Progenitor cell of endocrine pancreas (in vitro differentiated cells): ENCODE measurements around the gene APLN. TPM values are rescaled to one million over a fixed set of nuclear protein-coding genes. Genes with fewer than 3 reads are reported as not detected.

Experiments used
- DNase-seq: peaks from one replicate; pipeline ENCODE4 v3.0.0; 2021; ENCODE audit warnings: low spot score; ENCODE audit not compliant: unreplicated experiment
- H3K27ac Mint-ChIP-seq: 2 replicates; pipeline ENCODE4 v1.8.0; 2021; ENCODE audit warnings: mild to moderate bottlenecking, moderate library complexity, mixed read lengths
- H3K27me3 Mint-ChIP-seq: 2 replicates; pipeline ENCODE4 v1.8.0; 2021; ENCODE audit warnings: mixed read lengths
- H3K36me3 Mint-ChIP-seq: 2 replicates; pipeline ENCODE4 v1.8.0; 2022; ENCODE audit warnings: mixed read lengths; ENCODE audit not compliant: insufficient read depth
- H3K4me1 Mint-ChIP-seq: 2 replicates; pipeline ENCODE4 v1.8.0; 2021; ENCODE audit warnings: low read depth, mixed read lengths
- H3K4me3 Mint-ChIP-seq: 2 replicates; pipeline ENCODE4 v1.8.0; 2021; ENCODE audit warnings: low read depth, mild to moderate bottlenecking, moderate library complexity, mixed read lengths
- H3K9me3 Mint-ChIP-seq: 2 replicates; pipeline ENCODE4 v1.8.0; 2021; ENCODE audit warnings: low read depth, mixed read lengths
- total RNA-seq: library from RNA; stranded (reverse); gene quantifications from 2 replicates; pipeline ENCODE4 v1.2.1, GENCODE V29; 2021
- TF ChIP-seq, protein P1 (sequence below): fragments of 200-600 bp; sonication (generic); IDR thresholded peaks from one replicate; pipeline ENCODE4 v1.5.0; 2021; ENCODE audit warnings: antibody characterized with exemption, mild to moderate bottlenecking; ENCODE audit not compliant: unreplicated experiment

APLN gene
- total RNA-seq, 1 donor from 2014 or later, result 0.14 TPM

DNA sequence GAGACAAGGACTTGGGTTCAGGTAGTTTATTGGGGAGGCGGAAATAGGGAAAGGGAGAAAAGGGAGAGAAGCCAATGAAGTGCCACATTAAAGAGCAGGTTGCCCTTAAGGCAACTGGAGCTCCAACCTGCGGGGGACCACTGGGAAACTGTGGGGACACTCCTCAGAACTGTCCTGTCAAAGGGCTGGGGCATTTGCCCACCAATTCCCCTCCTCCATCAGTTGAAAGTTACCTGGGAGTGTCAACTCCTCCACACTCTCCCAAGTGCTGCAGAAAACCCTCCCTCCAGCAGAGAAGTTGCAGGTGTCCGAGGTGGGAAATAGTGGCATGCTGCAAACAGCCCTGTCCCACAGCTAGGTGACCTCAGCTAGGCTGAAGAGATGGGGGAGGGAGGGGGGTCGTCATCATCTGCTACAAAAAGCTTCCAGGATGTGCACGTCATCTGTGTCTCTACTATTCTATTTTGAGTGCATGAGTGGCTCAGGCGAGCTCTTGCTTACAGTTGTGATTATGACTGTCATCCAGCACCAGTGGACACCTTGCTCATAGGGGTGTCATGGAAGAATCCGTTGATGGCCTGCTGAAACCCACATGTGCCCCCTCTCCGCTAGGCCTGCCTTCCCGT, 42.6 kb upstream of the APLN start:
- no peak overlapping the region for H3K27ac Mint-ChIP-seq
- peaks cover 6% of the 10 kb centered on the region for H3K27me3 Mint-ChIP-seq
- DNase-seq, result no peak
- TF ChIP-seq, protein P1, sequence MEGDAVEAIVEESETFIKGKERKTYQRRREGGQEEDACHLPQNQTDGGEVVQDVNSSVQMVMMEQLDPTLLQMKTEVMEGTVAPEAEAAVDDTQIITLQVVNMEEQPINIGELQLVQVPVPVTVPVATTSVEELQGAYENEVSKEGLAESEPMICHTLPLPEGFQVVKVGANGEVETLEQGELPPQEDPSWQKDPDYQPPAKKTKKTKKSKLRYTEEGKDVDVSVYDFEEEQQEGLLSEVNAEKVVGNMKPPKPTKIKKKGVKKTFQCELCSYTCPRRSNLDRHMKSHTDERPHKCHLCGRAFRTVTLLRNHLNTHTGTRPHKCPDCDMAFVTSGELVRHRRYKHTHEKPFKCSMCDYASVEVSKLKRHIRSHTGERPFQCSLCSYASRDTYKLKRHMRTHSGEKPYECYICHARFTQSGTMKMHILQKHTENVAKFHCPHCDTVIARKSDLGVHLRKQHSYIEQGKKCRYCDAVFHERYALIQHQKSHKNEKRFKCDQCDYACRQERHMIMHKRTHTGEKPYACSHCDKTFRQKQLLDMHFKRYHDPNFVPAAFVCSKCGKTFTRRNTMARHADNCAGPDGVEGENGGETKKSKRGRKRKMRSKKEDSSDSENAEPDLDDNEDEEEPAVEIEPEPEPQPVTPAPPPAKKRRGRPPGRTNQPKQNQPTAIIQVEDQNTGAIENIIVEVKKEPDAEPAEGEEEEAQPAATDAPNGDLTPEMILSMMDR, result no peak
- H3K9me3 Mint-ChIP-seq, result peaks cover 9% of the 10 kb centered on the region
- H3K4me3 Mint-ChIP-seq, result no peak overlapping the region
- H3K36me3 Mint-ChIP-seq, result no peaks in the 10 kb centered on the region
- peaks cover 1% of the 10 kb centered on the region for H3K4me1 Mint-ChIP-seq

DNA sequence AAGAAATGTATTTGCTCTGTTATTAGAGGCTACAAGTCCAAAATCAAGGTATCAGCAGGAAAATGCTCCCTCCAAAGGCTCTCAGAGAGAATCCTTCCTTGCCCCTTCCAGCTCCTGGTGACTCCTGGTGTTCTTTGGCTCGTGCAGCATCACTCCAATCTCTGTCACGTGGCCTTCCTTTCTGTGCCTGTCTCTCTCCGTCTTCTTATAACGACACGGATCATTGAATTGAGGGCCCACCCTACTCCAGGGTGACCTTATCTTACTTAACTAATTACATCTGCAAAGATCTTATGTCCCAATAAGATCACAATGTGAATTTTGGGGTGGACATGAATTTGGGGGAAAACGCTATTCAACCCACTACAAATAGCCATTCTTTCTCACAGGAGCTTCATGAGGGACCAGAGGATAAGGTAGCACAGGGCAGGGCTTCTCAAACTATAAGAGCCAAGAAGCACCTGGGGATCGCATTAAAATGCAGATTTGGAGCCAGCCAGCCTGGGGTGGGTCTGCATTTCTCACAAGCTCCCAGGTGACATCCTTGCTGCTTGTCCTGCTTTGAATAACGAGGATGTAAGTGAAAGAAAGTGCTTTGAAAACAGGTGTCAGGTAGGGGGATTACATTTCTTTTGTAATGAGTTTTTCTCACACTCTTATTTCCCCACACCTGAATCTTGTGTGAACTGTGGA, 41.9 kb upstream of the APLN start:
- Mint-ChIP-seq H3K36me3 (no peaks in the 10 kb centered on the region), H3K4me1 (peaks cover 1% of the 10 kb centered on the region), H3K27me3 (peaks cover 6% of the 10 kb centered on the region), H3K4me3 (no peak overlapping the region), H3K9me3 (peaks cover 9% of the 10 kb centered on the region), H3K27ac (no peak overlapping the region)
- TF ChIP-seq, protein P1, result no peak
- no peak for DNase-seq

DNA sequence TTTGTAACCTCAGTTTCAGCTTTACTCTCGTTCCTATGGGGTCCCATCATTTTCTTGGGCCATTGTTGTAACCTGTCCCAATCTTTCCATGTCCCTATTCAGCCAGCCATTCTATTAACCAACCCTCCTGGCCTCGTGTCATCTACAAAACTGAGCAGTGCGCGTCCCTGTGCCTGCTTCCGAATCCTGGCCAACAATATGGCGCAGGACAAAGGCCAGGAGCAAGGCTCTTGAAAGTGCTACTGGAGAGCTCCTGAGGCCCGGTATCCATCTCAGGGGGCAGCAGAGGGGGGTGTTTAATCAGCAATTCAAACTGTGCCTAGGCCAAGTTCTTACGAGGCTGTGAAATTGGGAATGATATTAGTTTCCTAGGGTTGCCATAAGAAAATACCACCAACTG, 41.2 kb upstream of the APLN start:
- TF ChIP-seq, protein P1, result no peak
- Mint-ChIP-seq H3K4me1 (peaks cover 1% of the 10 kb centered on the region), H3K4me3 (no peak overlapping the region), H3K27me3 (peaks cover 6% of the 10 kb centered on the region), H3K9me3 (peaks cover 9% of the 10 kb centered on the region), H3K36me3 (no peaks in the 10 kb centered on the region), H3K27ac (no peak overlapping the region)
- no peak for DNase-seq

DNA sequence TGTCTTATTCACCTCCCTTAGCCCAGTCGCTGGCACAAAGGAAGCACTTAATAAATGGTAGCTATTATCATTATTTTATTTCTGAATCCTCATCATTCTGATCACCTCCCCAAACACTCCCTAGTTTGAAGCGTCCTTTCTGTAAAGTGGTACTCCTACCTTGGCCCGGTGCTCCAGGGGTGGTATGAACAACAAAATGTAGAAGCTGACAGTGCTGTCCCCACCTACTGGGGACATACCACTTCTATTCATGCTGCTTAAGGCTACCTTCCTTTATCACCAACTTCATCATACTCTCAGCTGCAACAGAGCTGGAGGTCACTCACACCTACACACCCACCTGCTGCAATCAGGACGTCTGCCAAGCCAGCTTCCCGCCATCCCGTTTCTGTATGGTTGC, 40.8 kb upstream of the APLN start:
- peaks cover 1% of the 10 kb centered on the region for H3K4me1 Mint-ChIP-seq

DNA sequence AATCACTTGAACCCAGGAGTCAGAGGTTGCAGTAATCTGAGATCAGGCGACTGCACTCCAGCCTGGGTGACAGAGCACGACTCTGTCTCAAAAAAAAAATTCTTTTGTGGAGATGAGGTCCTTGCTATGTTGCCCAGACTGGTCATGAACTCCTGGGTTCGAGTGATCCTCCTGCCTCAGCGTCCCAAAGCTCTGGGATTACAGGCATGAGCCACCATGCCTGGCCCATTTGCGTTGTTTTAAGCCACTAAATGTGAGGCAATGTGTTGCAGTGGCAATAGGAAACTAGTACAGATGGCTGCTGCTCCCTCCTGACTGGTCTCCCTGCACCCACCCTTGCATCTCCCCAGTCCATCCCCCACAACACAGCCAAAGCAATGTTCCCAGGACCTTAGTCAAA, 40.0 kb upstream of the APLN start:
- no peak overlapping the region for H3K27ac Mint-ChIP-seq
- no peaks in the 10 kb centered on the region for H3K36me3 Mint-ChIP-seq
- H3K4me1 Mint-ChIP-seq, result peaks cover 1% of the 10 kb centered on the region
- TF ChIP-seq, protein P1, result no peak
- DNase-seq, result no peak
- peaks cover 6% of the 10 kb centered on the region for H3K27me3 Mint-ChIP-seq
- no peak overlapping the region for H3K4me3 Mint-ChIP-seq
- peaks cover 8% of the 10 kb centered on the region for H3K9me3 Mint-ChIP-seq

More for the DNA sequence above, 40.8 kb upstream of the APLN start:
- Mint-ChIP-seq H3K9me3 (peaks cover 9% of the 10 kb centered on the region), H3K4me3 (no peak overlapping the region), H3K36me3 (no peaks in the 10 kb centered on the region), H3K27me3 (peaks cover 6% of the 10 kb centered on the region), H3K27ac (no peak overlapping the region)
- TF ChIP-seq, protein P1, result no peak
- DNase-seq, result no peak
